ENCODE data around the gene LPIN1. TPM values are rescaled to one million over a fixed set of nuclear protein-coding genes. Genes with fewer than 3 reads are reported as not detected.

LPIN1 gene
- total RNA-seq, 1 donor: 62.2 TPM

DNA sequence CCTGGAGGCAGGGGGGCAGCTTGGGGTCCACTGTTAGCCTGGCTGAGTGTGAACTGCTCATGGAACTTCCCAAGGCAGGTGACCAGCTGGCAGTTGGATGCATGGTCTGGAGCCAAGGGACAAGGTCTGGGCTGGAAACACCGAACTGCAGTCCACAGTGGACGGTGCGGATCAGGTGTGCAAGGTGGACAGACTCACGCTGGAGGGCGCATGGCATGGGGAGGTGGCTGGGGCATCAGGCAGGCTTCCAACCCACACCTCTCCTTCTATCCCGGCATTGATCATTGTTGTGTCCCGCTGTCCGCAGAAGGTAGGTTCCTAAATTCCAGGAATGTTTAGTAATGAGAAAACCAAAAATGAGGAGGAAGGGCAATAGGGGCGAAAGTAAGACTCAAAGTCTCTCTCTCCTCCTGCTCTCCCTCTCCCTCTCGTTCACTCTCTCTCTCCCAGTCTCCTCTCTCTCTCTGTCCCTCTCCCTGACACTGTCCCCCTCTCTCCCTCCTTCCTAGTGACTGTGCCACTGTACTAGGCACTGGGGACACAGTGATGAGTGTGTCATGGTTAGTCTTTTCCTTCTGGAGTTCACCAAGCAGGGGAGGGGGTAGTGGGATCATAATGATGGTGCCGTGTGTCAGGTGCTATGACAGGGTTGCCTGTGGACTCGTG lies 30.3 kb upstream of the LPIN1 start:
- DNase-seq (ENCODE audit: low read depth): no peak
- no peak overlapping the region for H3K4me3 ChIP-seq (ENCODE audit: low read depth, low read length)
- TF ChIP-seq, protein P1, sequence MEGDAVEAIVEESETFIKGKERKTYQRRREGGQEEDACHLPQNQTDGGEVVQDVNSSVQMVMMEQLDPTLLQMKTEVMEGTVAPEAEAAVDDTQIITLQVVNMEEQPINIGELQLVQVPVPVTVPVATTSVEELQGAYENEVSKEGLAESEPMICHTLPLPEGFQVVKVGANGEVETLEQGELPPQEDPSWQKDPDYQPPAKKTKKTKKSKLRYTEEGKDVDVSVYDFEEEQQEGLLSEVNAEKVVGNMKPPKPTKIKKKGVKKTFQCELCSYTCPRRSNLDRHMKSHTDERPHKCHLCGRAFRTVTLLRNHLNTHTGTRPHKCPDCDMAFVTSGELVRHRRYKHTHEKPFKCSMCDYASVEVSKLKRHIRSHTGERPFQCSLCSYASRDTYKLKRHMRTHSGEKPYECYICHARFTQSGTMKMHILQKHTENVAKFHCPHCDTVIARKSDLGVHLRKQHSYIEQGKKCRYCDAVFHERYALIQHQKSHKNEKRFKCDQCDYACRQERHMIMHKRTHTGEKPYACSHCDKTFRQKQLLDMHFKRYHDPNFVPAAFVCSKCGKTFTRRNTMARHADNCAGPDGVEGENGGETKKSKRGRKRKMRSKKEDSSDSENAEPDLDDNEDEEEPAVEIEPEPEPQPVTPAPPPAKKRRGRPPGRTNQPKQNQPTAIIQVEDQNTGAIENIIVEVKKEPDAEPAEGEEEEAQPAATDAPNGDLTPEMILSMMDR (IDR thresholded peaks at IDR 0.05; ENCODE audit: insufficient read depth, low read depth, low read length): no peak

DNA sequence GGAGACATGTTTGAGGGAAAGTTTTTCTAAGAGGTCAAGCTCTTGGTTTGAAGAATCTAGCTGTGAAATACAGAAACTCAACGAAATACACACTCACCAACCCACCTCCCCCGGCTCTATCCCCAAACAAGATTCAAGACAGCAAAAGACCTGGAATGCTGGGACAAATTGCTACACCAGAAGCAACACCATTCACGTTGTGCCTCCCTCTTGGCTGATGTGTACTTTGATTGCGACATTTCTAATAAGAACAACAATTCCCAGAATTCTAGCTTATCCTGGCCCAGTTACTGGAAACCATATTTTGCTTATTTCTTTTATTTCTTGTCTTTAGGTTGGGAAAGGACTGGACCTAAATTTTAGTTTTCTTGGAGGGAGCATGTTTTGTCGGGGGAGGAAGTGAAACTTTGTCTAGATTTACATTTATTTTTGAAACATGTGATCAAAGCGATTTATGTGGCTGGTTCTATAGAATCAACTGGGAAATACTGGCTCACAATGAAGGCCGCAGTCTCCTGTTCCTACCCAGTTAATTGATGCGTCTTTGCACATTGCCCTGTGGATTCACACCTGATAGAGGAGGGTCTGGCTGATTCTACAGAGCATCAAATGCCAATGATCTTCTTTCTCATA lies 29.6 kb upstream of the LPIN1 start:
- DNase-seq (ENCODE audit: low read depth): peak; percentile 79
- H3K4me3 ChIP-seq (ENCODE audit: low read depth, low read length): no peak overlapping the region
- TF ChIP-seq, protein P1 (IDR thresholded peaks at IDR 0.05; ENCODE audit: insufficient read depth, low read depth, low read length): no peak

GRCh38 chr2:11717623-11718022 lies 28.8 kb upstream of the LPIN1 start:
- TF ChIP-seq, protein P1 (IDR thresholded peaks at IDR 0.05; ENCODE audit: insufficient read depth, low read depth, low read length): no peak
- DNase-seq (ENCODE audit: low read depth): no peak
- no peak overlapping the region for H3K4me3 ChIP-seq (ENCODE audit: low read depth, low read length)

GRCh38 chr2:11718606-11719005 lies 27.8 kb upstream of the LPIN1 start:
- TF ChIP-seq, protein P1 (IDR thresholded peaks at IDR 0.05; ENCODE audit: insufficient read depth, low read depth, low read length): no peak
- DNase-seq (ENCODE audit: low read depth): no peak

GRCh38 chr2:11719230-11719977 lies 27.0 kb upstream of the LPIN1 start:
- H3K4me3 ChIP-seq (ENCODE audit: low read depth, low read length): no peak overlapping the region
- DNase-seq (ENCODE audit: low read depth): no peak
- TF ChIP-seq, protein P1 (IDR thresholded peaks at IDR 0.05; ENCODE audit: insufficient read depth, low read depth, low read length): no peak

More at GRCh38 chr2:11718606-11719005, 27.8 kb upstream of the LPIN1 start:
- H3K4me3 ChIP-seq (ENCODE audit: low read depth, low read length): no peak overlapping the region

GRCh38 chr2:11720752-11721151 lies 25.7 kb upstream of the LPIN1 start:
- TF ChIP-seq, protein P1 (IDR thresholded peaks at IDR 0.05; ENCODE audit: insufficient read depth, low read depth, low read length): no peak
- DNase-seq (ENCODE audit: low read depth): no peak
- no peak overlapping the region for H3K4me3 ChIP-seq (ENCODE audit: low read depth, low read length)

All from fibroblast of villous mesenchyme (primary cell).